Fibroblast of pulmonary artery (primary cell): ENCODE measurements around the gene FZD4.

ENCODE experiments used
- DNase-seq: peaks from one replicate; pipeline ENCODE4 v3.0.0-alpha.2; 2010; ENCODE audit warnings: low read depth
- H3K4me3 ChIP-seq: replicated peaks from 2 replicates; pipeline ENCODE4 v1.5.1; 2011; ENCODE audit warnings: low read depth, mild to moderate bottlenecking, control low read depth, low read length, moderate library complexity
- TF ChIP-seq, protein P1 (sequence below): IDR thresholded peaks from 2 replicates; pipeline ENCODE4 v1.5.1; 2011; ENCODE audit warnings: mild to moderate bottlenecking, control low read depth, low read length, inconsistent platforms; ENCODE audit errors: missing control alignments

Gene FZD4

GRCh38 chr11:86934582-86934900 lies 20.7 kb downstream of the FZD4 start:
- TF ChIP-seq, protein P1, sequence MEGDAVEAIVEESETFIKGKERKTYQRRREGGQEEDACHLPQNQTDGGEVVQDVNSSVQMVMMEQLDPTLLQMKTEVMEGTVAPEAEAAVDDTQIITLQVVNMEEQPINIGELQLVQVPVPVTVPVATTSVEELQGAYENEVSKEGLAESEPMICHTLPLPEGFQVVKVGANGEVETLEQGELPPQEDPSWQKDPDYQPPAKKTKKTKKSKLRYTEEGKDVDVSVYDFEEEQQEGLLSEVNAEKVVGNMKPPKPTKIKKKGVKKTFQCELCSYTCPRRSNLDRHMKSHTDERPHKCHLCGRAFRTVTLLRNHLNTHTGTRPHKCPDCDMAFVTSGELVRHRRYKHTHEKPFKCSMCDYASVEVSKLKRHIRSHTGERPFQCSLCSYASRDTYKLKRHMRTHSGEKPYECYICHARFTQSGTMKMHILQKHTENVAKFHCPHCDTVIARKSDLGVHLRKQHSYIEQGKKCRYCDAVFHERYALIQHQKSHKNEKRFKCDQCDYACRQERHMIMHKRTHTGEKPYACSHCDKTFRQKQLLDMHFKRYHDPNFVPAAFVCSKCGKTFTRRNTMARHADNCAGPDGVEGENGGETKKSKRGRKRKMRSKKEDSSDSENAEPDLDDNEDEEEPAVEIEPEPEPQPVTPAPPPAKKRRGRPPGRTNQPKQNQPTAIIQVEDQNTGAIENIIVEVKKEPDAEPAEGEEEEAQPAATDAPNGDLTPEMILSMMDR, result no peak
- no peak for DNase-seq

DNA sequence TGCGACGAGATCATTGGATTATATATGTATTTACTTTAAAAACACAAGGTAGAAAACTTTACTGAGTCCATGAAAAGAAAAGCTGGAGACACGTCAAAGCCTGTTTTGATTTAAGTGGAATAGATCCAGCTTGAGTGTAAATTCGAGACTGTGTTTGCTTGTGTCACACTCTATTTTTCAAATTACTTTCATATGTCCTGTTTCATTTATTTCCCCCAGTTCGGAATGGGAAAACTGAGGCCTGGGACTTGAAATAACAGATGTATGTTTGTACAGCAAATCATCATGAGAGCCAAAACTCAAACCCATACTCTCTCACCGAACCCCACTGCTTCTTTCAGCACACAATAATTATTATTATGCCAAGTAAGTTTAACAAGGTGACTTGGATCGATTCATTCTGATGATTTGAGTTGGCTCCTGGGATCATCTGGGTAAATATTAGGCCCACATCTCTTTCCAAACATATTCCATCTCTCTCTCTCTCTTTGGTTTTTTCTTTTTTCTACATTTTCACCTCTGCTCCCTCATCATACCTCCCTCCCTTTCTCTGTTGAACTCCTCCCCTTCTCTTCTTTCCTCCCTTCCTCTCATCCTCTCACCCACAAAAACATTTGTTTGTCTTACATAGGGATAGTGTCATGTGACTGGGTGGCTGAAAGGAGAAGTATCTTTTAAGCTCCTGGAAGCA lies 21.2 kb downstream of the FZD4 start:
- DNase-seq, result no peak

More at GRCh38 chr11:86934582-86934900, 20.7 kb downstream of the FZD4 start:
- no peak overlapping the region for H3K4me3 ChIP-seq

DNA sequence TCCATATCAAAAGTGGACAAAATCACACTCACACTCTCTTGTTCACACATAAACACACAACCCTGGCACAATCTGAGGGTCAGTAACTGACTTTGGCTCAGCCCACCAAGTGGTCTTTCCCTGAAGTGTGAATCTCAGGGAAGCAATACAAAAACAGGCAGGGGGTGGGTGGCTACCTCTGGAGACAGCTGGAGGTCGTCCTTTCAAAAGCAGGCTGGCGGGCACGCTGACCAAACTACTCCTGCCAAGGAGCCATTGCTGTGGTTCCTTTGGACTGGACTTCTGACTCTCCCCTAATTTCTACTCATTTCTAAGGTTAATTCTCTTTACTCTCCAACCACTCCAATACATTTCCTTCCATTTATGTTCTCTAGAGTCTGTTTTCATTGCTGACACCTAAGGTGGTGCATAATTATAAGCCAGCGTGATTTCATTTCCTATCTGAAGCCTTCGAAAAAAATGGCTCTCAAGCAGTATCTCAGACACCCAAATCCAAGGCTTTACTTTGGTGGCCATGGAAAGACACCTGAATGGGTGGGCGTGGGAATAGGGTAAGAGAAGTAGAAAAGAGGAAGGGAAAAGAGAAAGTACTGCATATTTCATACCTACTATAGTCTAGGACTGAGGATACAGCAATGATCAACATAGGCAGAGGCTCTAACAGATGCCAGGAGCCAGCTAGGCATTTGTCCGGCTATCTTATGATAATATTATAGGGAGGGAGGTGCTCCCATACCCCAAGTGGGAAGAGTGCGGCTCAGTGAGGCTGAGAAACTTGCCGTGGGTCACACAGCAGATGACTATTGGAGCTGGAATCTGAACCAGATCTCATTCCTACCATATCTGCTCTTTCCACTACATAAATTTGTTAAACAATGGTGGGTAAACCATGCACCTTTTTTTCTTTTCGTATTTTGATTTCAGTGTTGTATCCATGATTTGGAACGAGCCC lies 22.0 kb downstream of the FZD4 start:
- TF ChIP-seq, protein P1, result no peak
- H3K4me3 ChIP-seq, result no peak overlapping the region
- no peak for DNase-seq

More for the DNA sequence above, 21.2 kb downstream of the FZD4 start:
- no peak overlapping the region for H3K4me3 ChIP-seq
- TF ChIP-seq, protein P1, result no peak

DNA sequence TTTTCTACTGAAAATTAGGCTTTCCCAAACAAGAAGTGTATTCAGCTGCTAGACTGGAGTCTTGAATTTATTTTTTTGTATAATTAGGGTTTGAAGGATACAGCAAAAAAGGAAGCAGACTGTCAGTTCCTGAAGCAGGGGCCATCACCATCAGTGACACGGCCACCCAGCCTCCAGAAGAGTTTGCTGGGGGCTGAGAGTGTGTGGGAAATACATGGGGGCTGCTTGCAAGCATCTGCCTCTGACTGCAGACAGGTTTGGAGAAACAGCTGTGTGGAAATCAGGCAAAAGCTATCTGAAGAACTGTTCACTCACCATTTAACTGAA lies 23.0 kb downstream of the FZD4 start:
- TF ChIP-seq, protein P1, result no peak
- no peak overlapping the region for H3K4me3 ChIP-seq
- no peak for DNase-seq

GRCh38 chr11:86931548-86932258 lies 23.5 kb downstream of the FZD4 start:
- DNase-seq, result peak; percentile 57
- TF ChIP-seq, protein P1, result no peak
- H3K4me3 ChIP-seq, result no peak overlapping the region

- no peak for DNase-seq
- no peak overlapping the region for H3K4me3 ChIP-seq
- TF ChIP-seq, protein P1, result no peak
Observed at GRCh38 chr11:86930957-86931547, 24.1 kb downstream of the FZD4 start.
